Activated CD8-positive, alpha-beta memory T cell treated with anti-CD3 and anti-CD28 coated beads for 36 hours (primary cell): ENCODE data around the gene LRRC3. TPM values are rescaled to one million over a fixed set of nuclear protein-coding genes. Genes with fewer than 3 reads are reported as not detected.

Source experiments
- CTCF ChIA-PET: fragments of 350-600 bp; sonication (Branson Sonifier 250); formaldehyde crosslinking; loops from one replicate; lab custom pipeline; 2021; ENCODE audit warnings: antibody characterized with exemption; lab: Charles Lee
- POLR2A ChIA-PET: fragments of 350-600 bp; sonication (Branson Sonifier 250); formaldehyde crosslinking; loops from one replicate; lab custom pipeline; 2021; ENCODE audit warnings: antibody characterized with exemption; lab: Charles Lee
- total RNA-seq, 2 experiments: library from RNA; stranded (reverse); gene quantifications; one replicate each; pipeline ENCODE4 v1.2.3, GENCODE V29; 2021

The LRRC3 gene
- total RNA-seq, 2 experiments from 2014 or later, result 1.0 TPM

GRCh38 chr21:44436111-44436611 lies 19.1 kb upstream of the LRRC3 start:
- POLR2A ChIA-PET, result no interaction called here
- CTCF ChIA-PET, result interaction anchor here (1.4 kb wide), 1 partner anchor 52 kb away, joined by 4 read pairs; no protein-coding TSS in a partner anchor

GRCh38 chr21:44436958-44437357 lies 18.4 kb upstream of the LRRC3 start:
- CTCF ChIA-PET, result interaction anchor here (1.4 kb wide), 1 partner anchor 51 kb away, joined by 4 read pairs; no protein-coding TSS in a partner anchor
- POLR2A ChIA-PET, result no interaction called here

GRCh38 chr21:44437371-44437695 lies 18.0 kb upstream of the LRRC3 start:
- ChIA-PET CTCF (interaction anchor here (1.4 kb wide), 1 partner anchor 50 kb away, joined by 4 read pairs; no protein-coding TSS in a partner anchor), POLR2A (no interaction called here)

- ChIA-PET CTCF (no interaction called here), POLR2A (no interaction called here)
Observed at GRCh38 chr21:44437696-44438431, 17.4 kb upstream of the LRRC3 start.

GRCh38 chr21:44438531-44439210 lies 16.6 kb upstream of the LRRC3 start:
- POLR2A ChIA-PET, result no interaction called here
- CTCF ChIA-PET, result no interaction called here

GRCh38 chr21:44439211-44439600 lies 16.1 kb upstream of the LRRC3 start:
- CTCF ChIA-PET, result no interaction called here
- POLR2A ChIA-PET, result no interaction called here

GRCh38 chr21:44440241-44441040 lies 14.9 kb upstream of the LRRC3 start:
- POLR2A ChIA-PET, result no interaction called here
- CTCF ChIA-PET, result interaction anchor here (0.6 kb wide), 1 partner anchor 426 kb away, joined by 4 read pairs; no protein-coding TSS in a partner anchor

GRCh38 chr21:44441041-44441400 lies 14.3 kb upstream of the LRRC3 start:
- POLR2A ChIA-PET, result no interaction called here
- CTCF ChIA-PET, result no interaction called here

GRCh38 chr21:44441581-44442265 lies 13.6 kb upstream of the LRRC3 start:
- ChIA-PET POLR2A (no interaction called here), CTCF (no interaction called here)

GRCh38 chr21:44442266-44443125 lies 12.8 kb upstream of the LRRC3 start:
- POLR2A ChIA-PET, result no interaction called here
- CTCF ChIA-PET, result no interaction called here

GRCh38 chr21:44443291-44443890 lies 11.9 kb upstream of the LRRC3 start:
- ChIA-PET CTCF (no interaction called here), POLR2A (interaction anchor here (0.6 kb wide), 1 partner anchor 737 kb away, joined by 7 read pairs; no protein-coding TSS in a partner anchor)

GRCh38 chr21:44443891-44444285 lies 11.4 kb upstream of the LRRC3 start:
- CTCF ChIA-PET, result no interaction called here
- POLR2A ChIA-PET, result no interaction called here

GRCh38 chr21:44444286-44444931 lies 10.9 kb upstream of the LRRC3 start:
- POLR2A ChIA-PET, result interaction anchor here (0.7 kb wide), 1 partner anchor 44 kb away, joined by 4 read pairs; no protein-coding TSS in a partner anchor
- CTCF ChIA-PET, result no interaction called here

- ChIA-PET POLR2A (interaction anchor here (0.7 kb wide), 1 partner anchor 45 kb away, joined by 4 read pairs; no protein-coding TSS in a partner anchor), CTCF (interaction anchor here (0.7 kb wide), 1 partner anchor 43 kb away, joined by 3 read pairs; no protein-coding TSS in a partner anchor)
Observed at GRCh38 chr21:44445145-44445812, 10.0 kb upstream of the LRRC3 start.

- POLR2A ChIA-PET, result no interaction called here
- CTCF ChIA-PET, result no interaction called here
Observed at GRCh38 chr21:44448651-44449131, 6.6 kb upstream of the LRRC3 start.

- ChIA-PET POLR2A (no interaction called here), CTCF (no interaction called here)
Observed at GRCh38 chr21:44449473-44450363, 5.6 kb upstream of the LRRC3 start.
